Endothelial cell of umbilical vein (primary cell): ENCODE measurements around the gene SOWAHB. TPM values are rescaled to one million over a fixed set of nuclear protein-coding genes. Genes with fewer than 3 reads are reported as not detected.

Experiments
- BruUV-seq: library from RNA; stranded (reverse); fragments of 400-500 nt; replicated peaks from 2 replicates; lab custom pipeline; 2021; lab: Mats Ljungman, UMichigan
- CTCF ChIA-PET: fragments of 300-600, 350-600 bp; sonication (Branson Sonifier 250); formaldehyde crosslinking; loops from one replicate; lab custom pipeline; 2021; ENCODE audit warnings: antibody characterized with exemption, inconsistent platforms; lab: Charles Lee
- POLR2A ChIA-PET: fragments of 300-600, 350-600 bp; sonication (Branson Sonifier 250); formaldehyde crosslinking; loops from one replicate; lab custom pipeline; 2021; ENCODE audit warnings: antibody characterized with exemption, inconsistent platforms; lab: Charles Lee
- DNase-seq: peaks from one replicate; pipeline ENCODE4 v3.0.0-alpha.2; 2011; ENCODE audit warnings: low read depth, low spot score
- FAIRE-seq: peaks from 2 replicates; lab custom pipeline; 2011; peaks lifted over from hg19 to GRCh38; lab: Jason Lieb, UNC
- H2AFZ ChIP-seq: 2 replicates; pipeline ENCODE4 v1.6.0; 2012; ENCODE audit warnings: low read depth, low read length, control low read depth, inconsistent platforms
- H3K27ac ChIP-seq: 2 replicates; pipeline ENCODE4 v1.5.1; 2011; ENCODE audit warnings: low read depth, mild to moderate bottlenecking, control low read depth, low read length, moderate library complexity; ENCODE audit not compliant: insufficient read depth
- H3K27me3 ChIP-seq, 2 experiments: 2 replicates each; pipeline versions ENCODE4 v1.6.0 to v1.6.1; 2011; ENCODE audit warnings: low read length in 2 of 2, mixed read lengths in 1 of 2; ENCODE audit not compliant: control insufficient read depth in 2 of 2, insufficient read depth in 2 of 2
- H3K36me3 ChIP-seq, 2 experiments: 2 replicates in 1 of 2; 3 replicates in 1 of 2; pipeline ENCODE4 v1.5.1; 2011; ENCODE audit warnings: low read length in 2 of 2, mild to moderate bottlenecking in 1 of 2, moderate library complexity in 1 of 2; ENCODE audit not compliant: control insufficient read depth in 2 of 2, insufficient read depth in 2 of 2; ENCODE audit errors: extremely low read depth in 1 of 2
- H3K4me1 ChIP-seq: 3 replicates; pipeline ENCODE4 v1.5.1; 2011; ENCODE audit warnings: mild to moderate bottlenecking, low read length; ENCODE audit not compliant: control insufficient read depth, insufficient read depth; ENCODE audit errors: extremely low read depth
- H3K4me2 ChIP-seq: 2 replicates; pipeline ENCODE4 v1.6.1; 2011; ENCODE audit warnings: low read length, control low read depth, mixed read lengths; ENCODE audit not compliant: insufficient read depth
- H3K4me3 ChIP-seq, 3 experiments: fragments of 200-600 bp in 1 of 3; sonication (generic), shearing (Covaris generic) in 1 of 3; replicated peaks in 1 of 3; 2 replicates each; pipeline ENCODE4 v1.5.1; 2011 to 2016; ENCODE audit warnings: control low read depth in 3 of 3, low read length in 3 of 3, mild to moderate bottlenecking in 2 of 3, inconsistent platforms in 1 of 3, low read depth in 1 of 3, moderate library complexity in 1 of 3; ENCODE audit not compliant: insufficient read depth in 1 of 3
- H3K79me2 ChIP-seq: 2 replicates; pipeline ENCODE4 v1.6.0; 2012; ENCODE audit warnings: low read length, inconsistent platforms; ENCODE audit not compliant: control insufficient read depth, insufficient read depth
- H3K9ac ChIP-seq: replicated peaks from 2 replicates; pipeline ENCODE3; 2011; ENCODE audit warnings: low read length, control low read depth; ENCODE audit not compliant: insufficient read depth; ENCODE audit errors: extremely low read depth
- H3K9me1 ChIP-seq: replicated peaks from 3 replicates; pipeline ENCODE4 v1.6.0; 2011; ENCODE audit warnings: mild to moderate bottlenecking, low read length; ENCODE audit not compliant: control insufficient read depth, insufficient read depth; ENCODE audit errors: extremely low read depth
- H3K9me3 ChIP-seq: replicated peaks from 2 replicates; pipeline ENCODE4 v1.5.1; 2012; ENCODE audit warnings: low read length, inconsistent platforms; ENCODE audit not compliant: control insufficient read depth, insufficient read depth
- H4K20me1 ChIP-seq: replicated peaks from 2 replicates; pipeline ENCODE3; 2011; ENCODE audit warnings: mild to moderate bottlenecking, low read length; ENCODE audit not compliant: control insufficient read depth, insufficient read depth; ENCODE audit errors: extremely low read depth
- EZH2 ChIP-seq: IDR thresholded peaks from 2 replicates; pipeline ENCODE4 v1.6.1; 2012; ENCODE audit warnings: borderline replicate concordance, low read depth, mild to moderate bottlenecking, moderate library complexity, low read length, inconsistent platforms; ENCODE audit not compliant: severe bottlenecking
- GATA2 ChIP-seq: IDR thresholded peaks from 2 replicates; pipeline ENCODE4 v1.7.0; 2011; ENCODE audit warnings: low read depth, mild to moderate bottlenecking, moderate library complexity, mixed read lengths, low read length; ENCODE audit not compliant: insufficient read length, insufficient read depth
- MYC ChIP-seq: IDR thresholded peaks from one replicate; pipeline ENCODE4 v1.6.1; 2011; ENCODE audit warnings: mild to moderate bottlenecking, low read depth, low read length
- POLR2A ChIP-seq: IDR thresholded peaks from 2 replicates; pipeline ENCODE4 v1.6.1; 2012; ENCODE audit warnings: low read depth, mild to moderate bottlenecking, control low read depth, low read length
- dilution Hi-C: fragments of 300-500 bp; cut with MboI; formaldehyde crosslinking; loops from one replicate; pipeline ENCODE4 v1.15.0; 2019; ENCODE audit warnings: low sequenced_read_pairs; ENCODE audit not compliant: extremely low pct_ligation_motif_present
- intact Hi-C: fragments of 100-400 bp; cut with micrococcal nuclease; formaldehyde crosslinking; loops from one replicate; pipeline ENCODE4 v1.10.0; 2022
- polyA plus RNA-seq, 4 experiments: library from polyadenylated mRNA; depleted of rRNA in 3 of 4; stranded (reverse) in 3 of 4; unstranded in 1 of 4; fragments of >200 nt; gene quantifications; 2 replicates each; pipeline versions ENCODE4 v1.2.1 to v1.2.3, GENCODE V29; 2011 to 2012; ENCODE audit warnings: missing spikeins in 1 of 4
- total RNA-seq: library from RNA; stranded (reverse); gene quantifications from 2 replicates; pipeline ENCODE4 v1.2.3, GENCODE V29; 2021

SOWAHB gene
- total and polyA plus RNA-seq, 2 donors (not counting 3 experiments of a cell fraction or from before 2014, with no cell fraction given) = not detected

DNA sequence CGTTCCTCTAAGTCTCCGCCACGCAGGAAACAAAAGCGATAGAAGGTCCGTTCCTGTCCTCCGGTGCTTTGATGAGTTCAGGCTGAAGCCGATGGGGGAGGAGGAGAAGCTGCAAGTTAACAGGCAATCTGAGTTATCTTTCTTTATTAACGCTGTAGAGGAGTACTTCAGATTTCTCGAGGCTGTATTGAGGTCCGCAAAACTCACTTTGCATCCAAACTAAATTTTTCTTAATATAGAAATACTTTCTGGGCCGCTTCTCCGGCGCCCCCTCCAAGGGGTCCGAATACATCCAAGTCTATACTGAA, 395 bp upstream of the SOWAHB start:
- FAIRE-seq (peak; percentile 49), DNase-seq (no peak)
- H4K20me1 ChIP-seq = no peaks in the 10 kb centered on the region
- H3K9me3 ChIP-seq = no peaks in the 10 kb centered on the region
- H3K79me2 ChIP-seq = no peaks in the 10 kb centered on the region
- H3K36me3 ChIP-seq = no peaks in the 10 kb centered on the region
- no peak overlapping the region for H3K4me3 ChIP-seq
- peaks cover 4% of the 10 kb centered on the region for H3K4me1 ChIP-seq
- dilution Hi-C loops = no loop called here
- CTCF ChIA-PET = no interaction called here
- POLR2A ChIA-PET = no interaction called here
- no peak overlapping the region for H2AFZ ChIP-seq
- no peak overlapping the region for H3K27ac ChIP-seq
- no peak overlapping the region for H3K4me2 ChIP-seq
- peaks cover 39 to 69% of the 10 kb centered on the region in 2 experiments for H3K27me3 ChIP-seq
- intact Hi-C loops = loop anchor here (5.0 kb wide), 1 partner anchor 144 kb away; no protein-coding TSS in a partner anchor
- H3K9me1 ChIP-seq = no peaks in the 10 kb centered on the region
- TF ChIP-seq POLR2A = no peak
- no peak for TF ChIP-seq GATA2
- peak; percentile 21 for TF ChIP-seq EZH2
- TF ChIP-seq MYC = no peak
- BruUV-seq = no TSS peak
- H3K9ac ChIP-seq = no peak overlapping the region

DNA sequence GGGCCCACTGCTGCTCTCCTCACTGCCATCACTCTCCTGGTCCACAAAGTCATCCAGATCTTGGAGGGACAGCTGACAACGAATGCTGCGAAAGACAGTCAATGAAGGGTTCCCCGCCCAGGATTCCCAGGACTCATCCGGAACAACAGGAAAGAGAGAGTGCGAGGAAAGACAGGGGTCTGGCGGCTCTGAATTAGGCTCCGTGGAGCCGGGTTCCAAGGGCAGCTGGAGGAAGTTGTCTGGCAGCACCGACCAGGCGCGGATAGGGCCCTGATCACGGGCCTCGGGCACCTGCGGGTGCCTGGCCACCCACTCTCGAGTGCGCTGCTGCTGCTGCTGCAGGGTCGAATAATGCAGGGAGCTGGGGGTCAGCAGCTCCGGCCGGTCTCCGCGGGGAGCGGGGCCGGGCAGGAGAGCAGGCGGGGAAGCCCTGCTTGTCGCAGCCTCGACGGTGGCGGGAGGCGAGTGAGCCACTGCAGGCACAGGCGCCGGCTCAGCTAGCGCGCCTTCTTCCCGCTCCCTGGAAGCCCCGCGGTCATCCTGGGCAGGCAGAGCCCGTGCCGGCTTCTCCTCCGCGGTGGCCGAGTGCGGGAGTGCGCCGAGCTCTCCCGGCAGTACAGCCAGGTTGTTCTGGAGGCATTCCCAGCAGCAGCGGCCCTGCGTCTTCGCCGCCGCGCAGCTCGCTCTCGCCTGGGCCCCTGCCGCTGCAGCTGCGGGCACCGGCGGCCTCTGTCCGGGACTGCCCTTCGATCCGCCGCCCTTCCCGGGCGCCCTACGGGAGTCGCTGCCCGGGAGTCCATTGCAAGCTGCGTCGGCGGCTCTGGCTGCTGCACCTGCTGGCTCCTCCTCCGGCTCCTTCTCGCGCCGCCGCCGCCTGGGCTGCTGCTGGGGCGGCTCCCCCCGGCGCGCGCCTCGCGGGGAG, 1.1 kb downstream of the SOWAHB start:
- intact Hi-C loops (loop anchor here (1.0 to 5.0 kb wide), 3 partner anchors 52 to 145 kb away; partner anchors contain the start of gene SEPTIN11), dilution Hi-C loops (no loop called here)
- CTCF ChIA-PET = interaction anchor here (0.8 to 1.7 kb wide), 3 partner anchors 9 to 148 kb away, joined by 3 to 9 read pairs (median 6); no protein-coding TSS in a partner anchor
- no peak for TF ChIP-seq GATA2
- TF ChIP-seq EZH2 = peak; percentile 75
- no TSS peak for BruUV-seq
- Histone ChIP-seq H3K27ac (no peak overlapping the region), H2AFZ (peak overlapping the region; percentile 63), H3K27me3 (peaks cover 41 to 76% of the 10 kb centered on the region in 2 experiments), H3K79me2 (no peaks in the 10 kb centered on the region), H4K20me1 (no peaks in the 10 kb centered on the region), H3K36me3 (no peaks in the 10 kb centered on the region), H3K4me1 (peaks cover 4% of the 10 kb centered on the region), H3K9me1 (no peaks in the 10 kb centered on the region), H3K9me3 (no peaks in the 10 kb centered on the region), H3K9ac (no peak overlapping the region), H3K4me3 (peak overlapping the region in 2 of 3 experiments; percentile 2 to 35), H3K4me2 (peak overlapping the region; percentile 52)
- POLR2A ChIA-PET = interaction anchor here (0.6 kb wide), 1 partner anchor 52 kb away, joined by 3 read pairs; the partner anchor contains the start of gene SEPTIN11
- DNase-seq (peak; percentile 35), FAIRE-seq (peak; percentile 24)
